DND-41 (cell line): Measurements from ENCODE around the gene ADCK1.

Source experiments
- CTCF ChIP-seq: IDR thresholded peaks from 2 replicates; pipeline ENCODE4 v1.5.1; 2012; ENCODE audit warnings: borderline replicate concordance, low read length, moderate library complexity, mild to moderate bottlenecking; ENCODE audit not compliant: poor library complexity, severe bottlenecking; ENCODE audit errors: extremely low read depth
- EZH2 ChIP-seq: IDR thresholded peaks from 3 replicates; pipeline ENCODE4 v1.6.1; 2012; ENCODE audit warnings: borderline replicate concordance, low read depth, mild to moderate bottlenecking, moderate library complexity, low read length, inconsistent platforms; ENCODE audit not compliant: severe bottlenecking

- TF ChIP-seq CTCF = no peak
- no peak for TF ChIP-seq EZH2
Measured at GRCh38 chr14:77967110-77967509, 167.2 kb downstream of the ADCK1 start.
